HTR-8/SVneo (cell line): ENCODE measurements around the gene GABRA6.

Source experiments
- DNase-seq: peaks from one replicate; pipeline ENCODE4 v3.0.0; 2011; ENCODE audit warnings: low spot score, mixed read lengths; ENCODE audit not compliant: insufficient read length
- FAIRE-seq: peaks from 2 replicates; lab custom pipeline; 2011; peaks lifted over from hg19 to GRCh38; lab: Jason Lieb, UNC

Gene GABRA6

GRCh38 chr5:161745392-161745791 is 59.9 kb downstream of the GABRA6 start:
- FAIRE-seq (no peak), DNase-seq (no peak)

DNA sequence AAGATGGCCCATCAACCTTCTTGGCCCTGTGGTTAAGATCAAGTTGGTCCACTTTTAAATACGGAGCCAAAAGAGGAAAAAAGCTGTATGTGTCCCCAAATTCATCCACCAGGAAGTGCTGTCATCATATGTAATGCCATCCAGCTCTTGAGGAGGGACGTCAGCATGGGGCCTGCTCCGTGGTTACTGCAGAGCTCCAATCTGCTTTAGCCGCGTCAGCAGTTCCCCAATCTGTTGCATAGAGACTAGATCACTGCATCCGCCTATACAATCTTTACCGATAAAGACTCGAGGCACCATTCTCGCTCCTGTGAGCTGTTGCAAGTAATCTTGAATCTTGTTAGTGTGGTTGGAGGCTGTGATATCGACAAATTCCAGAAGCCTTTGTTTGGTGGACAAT is 65.7 kb downstream of the GABRA6 start:
- no peak for DNase-seq
- no peak for FAIRE-seq
